Nephron progenitor cell (in vitro differentiated cells): ENCODE results near the gene MAS1.

Experiments used
- DNase-seq: peaks from one replicate; pipeline ENCODE4 v3.0.0; 2021
- H3K27ac Mint-ChIP-seq: 2 replicates; pipeline ENCODE4 v1.8.0; 2021; ENCODE audit warnings: mild to moderate bottlenecking, moderate library complexity, mixed read lengths
- H3K27me3 Mint-ChIP-seq: 2 replicates; pipeline ENCODE4 v1.8.0; 2021; ENCODE audit warnings: mild to moderate bottlenecking, low read depth, mixed read lengths; ENCODE audit not compliant: poor library complexity
- H3K36me3 Mint-ChIP-seq: 2 replicates; pipeline ENCODE4 v1.8.0; 2021; ENCODE audit warnings: low read depth, mixed read lengths
- H3K4me1 Mint-ChIP-seq: 2 replicates; pipeline ENCODE4 v1.8.0; 2021; ENCODE audit warnings: mixed read lengths
- H3K4me3 Mint-ChIP-seq: 2 replicates; pipeline ENCODE4 v1.8.0; 2021; ENCODE audit warnings: mild to moderate bottlenecking, moderate library complexity, mixed read lengths
- H3K9me3 Mint-ChIP-seq: 2 replicates; pipeline ENCODE4 v1.8.0; 2021; ENCODE audit warnings: mild to moderate bottlenecking, moderate library complexity, mixed read lengths
- CTCF ChIP-seq: fragments of 200-600 bp; sonication (generic); IDR thresholded peaks from 2 replicates; pipeline ENCODE4 v1.5.0; 2021; ENCODE audit warnings: antibody characterized with exemption

Gene MAS1

DNA sequence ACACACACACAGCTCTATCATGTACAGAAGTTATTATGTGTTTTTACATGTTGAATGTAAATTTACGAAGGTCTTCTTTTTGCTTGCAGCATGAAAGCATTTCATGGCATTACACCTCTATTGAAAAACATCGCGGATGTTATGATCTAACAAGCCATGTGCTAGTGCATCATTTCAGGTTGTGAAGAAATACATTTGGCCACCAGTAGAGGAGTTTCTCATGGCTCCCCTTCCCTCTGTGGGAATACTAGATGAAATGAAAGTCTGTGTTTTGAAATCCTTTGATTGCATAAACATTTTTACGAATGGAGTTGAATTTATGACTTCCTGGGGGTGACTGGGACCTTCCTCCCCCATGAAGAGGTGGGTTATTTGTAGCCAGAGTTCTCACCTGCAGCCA is 17.7 kb downstream of the MAS1 start:
- Mint-ChIP-seq H3K4me3 (no peak overlapping the region), H3K9me3 (no peaks in the 10 kb centered on the region), H3K27me3 (peaks cover 6% of the 10 kb centered on the region), H3K4me1 (peaks cover 23% of the 10 kb centered on the region), H3K36me3 (no peaks in the 10 kb centered on the region), H3K27ac (no peak overlapping the region)
- no peak for TF ChIP-seq CTCF
- DNase-seq: no peak

DNA sequence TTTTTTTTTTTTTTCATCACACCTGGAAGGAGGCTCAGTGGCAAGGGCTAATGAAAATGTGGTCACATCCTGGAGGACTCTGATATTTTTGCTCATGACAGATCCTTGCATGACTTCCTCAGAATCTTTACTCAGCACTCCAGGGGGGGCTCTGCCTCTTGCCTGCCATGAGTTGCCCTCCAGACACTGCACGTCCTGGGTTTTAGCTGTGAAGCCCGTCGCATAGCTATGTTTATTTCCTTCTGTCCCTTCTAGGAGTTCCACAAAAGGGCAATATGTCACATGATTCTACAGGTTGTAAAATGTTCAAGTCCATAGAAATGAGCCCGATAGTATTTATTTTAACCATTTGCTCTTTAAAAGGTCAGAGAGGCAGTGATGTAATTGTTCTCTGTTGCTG is 18.2 kb downstream of the MAS1 start:
- TF ChIP-seq CTCF: no peak
- Mint-ChIP-seq H3K27me3 (peaks cover 6% of the 10 kb centered on the region), H3K36me3 (no peaks in the 10 kb centered on the region), H3K4me1 (peaks cover 23% of the 10 kb centered on the region), H3K27ac (no peak overlapping the region), H3K9me3 (no peaks in the 10 kb centered on the region), H3K4me3 (no peak overlapping the region)
- DNase-seq: no peak

DNA sequence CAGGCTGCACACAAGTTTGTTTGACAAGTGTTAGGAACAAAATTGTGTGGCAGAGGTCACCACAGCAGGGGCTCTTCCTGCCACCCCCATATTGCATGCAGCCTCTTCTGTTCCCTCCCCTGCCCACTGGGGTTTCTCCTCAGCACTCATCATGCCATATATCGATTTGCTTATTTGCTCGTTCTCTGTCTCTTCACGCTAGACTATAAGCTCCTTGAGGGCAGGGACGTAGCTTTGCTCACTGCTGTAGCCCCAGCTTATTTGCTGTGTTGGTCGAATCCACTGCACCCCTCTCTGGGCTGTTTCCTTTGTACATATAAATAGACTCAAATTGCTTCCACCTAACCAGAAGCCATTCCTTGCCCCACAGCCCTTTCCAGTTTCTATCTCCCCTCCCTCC is 19.6 kb downstream of the MAS1 start:
- no peak overlapping the region for H3K4me3 Mint-ChIP-seq
- no peak for DNase-seq
- no peaks in the 10 kb centered on the region for H3K36me3 Mint-ChIP-seq
- H3K27ac Mint-ChIP-seq: no peak overlapping the region
- H3K9me3 Mint-ChIP-seq: no peaks in the 10 kb centered on the region
- peaks cover 6% of the 10 kb centered on the region for H3K27me3 Mint-ChIP-seq
- H3K4me1 Mint-ChIP-seq: peaks cover 23% of the 10 kb centered on the region
- no peak for TF ChIP-seq CTCF

- no peaks in the 10 kb centered on the region for H3K9me3 Mint-ChIP-seq
- H3K4me1 Mint-ChIP-seq: peaks cover 16% of the 10 kb centered on the region
- no peak overlapping the region for H3K4me3 Mint-ChIP-seq
- peaks cover 9% of the 10 kb centered on the region for H3K27me3 Mint-ChIP-seq
- H3K27ac Mint-ChIP-seq: no peak overlapping the region
- H3K36me3 Mint-ChIP-seq: no peaks in the 10 kb centered on the region
- no peak for DNase-seq
- TF ChIP-seq CTCF: no peak
Measured at GRCh38 chr6:159913375-159913774, 22.6 kb downstream of the MAS1 start.

GRCh38 chr6:159913862-159914564 is 23.2 kb downstream of the MAS1 start:
- Mint-ChIP-seq H3K36me3 (no peaks in the 10 kb centered on the region), H3K9me3 (no peaks in the 10 kb centered on the region), H3K4me3 (no peak overlapping the region), H3K27ac (no peak overlapping the region), H3K4me1 (peaks cover 10% of the 10 kb centered on the region), H3K27me3 (peaks cover 9% of the 10 kb centered on the region)
- no peak for DNase-seq
- TF ChIP-seq CTCF: no peak

GRCh38 chr6:159914565-159914923 is 23.8 kb downstream of the MAS1 start:
- no peak overlapping the region for H3K4me3 Mint-ChIP-seq
- no peaks in the 10 kb centered on the region for H3K9me3 Mint-ChIP-seq
- peaks cover 9% of the 10 kb centered on the region for H3K27me3 Mint-ChIP-seq
- no peaks in the 10 kb centered on the region for H3K36me3 Mint-ChIP-seq
- TF ChIP-seq CTCF: no peak
- no peak for DNase-seq
- peaks cover 4% of the 10 kb centered on the region for H3K4me1 Mint-ChIP-seq
- no peak overlapping the region for H3K27ac Mint-ChIP-seq
